IPS-15b (cell line): ENCODE measurements around the gene KRTAP5-8.
"Not testable (repeated sequence)": the region's sequence is repeated elsewhere in the genome, so short reads cannot be mapped to it uniquely, and the experiment has no call there.

Source experiments
- H3K27me3 ChIP-seq: one replicate; pipeline ENCODE4 v1.6.1; 2013; ENCODE audit warnings: low read length; ENCODE audit not compliant: control insufficient read depth, insufficient read depth
- H3K36me3 ChIP-seq: one replicate; pipeline ENCODE4 v1.6.1; 2013; ENCODE audit warnings: low read length; ENCODE audit not compliant: control insufficient read depth, insufficient read depth
- H3K4me1 ChIP-seq: one replicate; pipeline ENCODE4 v1.6.1; 2013; ENCODE audit warnings: mild to moderate bottlenecking, low read length; ENCODE audit not compliant: control insufficient read depth, insufficient read depth
- H3K4me3 ChIP-seq: one replicate; pipeline ENCODE4 v1.5.1; 2013; ENCODE audit warnings: low read depth, low read length
- H3K9ac ChIP-seq: one replicate; pipeline ENCODE4 v1.6.1; 2013; ENCODE audit warnings: low read depth, mild to moderate bottlenecking, low read length
- H3K9me3 ChIP-seq: one replicate; pipeline ENCODE4 v1.6.1; 2013; ENCODE audit warnings: mild to moderate bottlenecking, low read length; ENCODE audit not compliant: control insufficient read depth, insufficient read depth

Gene KRTAP5-8

GRCh38 chr11:71582309-71582895 lies 44.6 kb downstream of the KRTAP5-8 start, which contains the start of gene KRTAP5-11:
Gene KRTAP5-11 (minus strand): TSS chr11:71582875. CDS start chr11:71582837, 38 bp downstream.
- H3K4me3 ChIP-seq, result no peak within 1 kb of the TSS
- no peaks in the 10 kb centered on the region for H3K27me3 ChIP-seq
- H3K4me1 ChIP-seq, result no peaks in the 10 kb centered on the region
- no peak within 1 kb of the TSS for H3K9ac ChIP-seq
- no peaks in the 10 kb centered on the region for H3K9me3 ChIP-seq
- no peaks in the 10 kb centered on the region for H3K36me3 ChIP-seq

- not testable (repeated sequence) for H3K36me3 ChIP-seq, H3K4me3 ChIP-seq, H3K9me3 ChIP-seq, H3K4me1 ChIP-seq, H3K9ac ChIP-seq, H3K27me3 ChIP-seq
These were observed 45.1 kb downstream of the KRTAP5-8 start for GRCh38 chr11:71582969-71583368.

GRCh38 chr11:71585673-71586072 lies 47.8 kb downstream of the KRTAP5-8 start:
- not testable (repeated sequence) for H3K4me3 ChIP-seq, H3K9ac ChIP-seq, H3K9me3 ChIP-seq, H3K36me3 ChIP-seq, H3K27me3 ChIP-seq, H3K4me1 ChIP-seq

- H3K4me3 ChIP-seq, H3K36me3 ChIP-seq, H3K27me3 ChIP-seq, H3K9ac ChIP-seq, H3K4me1 ChIP-seq, H3K9me3 ChIP-seq: not testable (repeated sequence)
These were observed 50.5 kb downstream of the KRTAP5-8 start for GRCh38 chr11:71588314-71588713.
